Right lobe of liver (tissue), 6 donors: ENCODE results near the gene AHCYL2. TPM values are rescaled to one million over a fixed set of nuclear protein-coding genes. Genes with fewer than 3 reads are reported as not detected.

Source experiments
- ATAC-seq, 4 donors: fragments of 200-7000 bp; cut with Tn5 transposase; one replicate each; pipeline ENCODE4 v1.9.1; 2020; ENCODE audit warnings: mild to moderate bottlenecking in 4 of 4, moderate library complexity in 4 of 4
- DNase-seq, 3 donors: peaks; one replicate each; pipeline ENCODE4 v3.0.0-alpha.2; 2020
- H3K27ac ChIP-seq, 3 donors: fragments of 200-600 bp; one replicate each; pipeline ENCODE4 v1.8.0; 2022
- H3K27me3 ChIP-seq, 2 donors: fragments of 200-600 bp; one replicate each; pipeline ENCODE4 v1.8.0; 2022
- H3K36me3 ChIP-seq, 4 donors: fragments of 200-600 bp; sonication (generic) in 1 of 4; one replicate each; pipeline versions ENCODE4 v1.5.1 to v1.8.0; 2017 to 2022; ENCODE audit warnings: control low read depth in 1 of 4
- H3K4me1 ChIP-seq, 4 donors: fragments of 200-600 bp; sonication (generic) in 1 of 4; one replicate each; pipeline versions ENCODE4 v1.5.1 to v1.8.0; 2017 to 2022; ENCODE audit warnings: control low read depth in 1 of 4
- H3K4me3 ChIP-seq, 3 donors: fragments of 200-600 bp; one replicate each; pipeline ENCODE4 v1.8.0; 2022
- H3K9me3 ChIP-seq, 4 donors: fragments of 200-600 bp; sonication (generic) in 1 of 4; one replicate each; pipeline versions ENCODE4 v1.5.1 to v1.8.0; 2017 to 2022; ENCODE audit warnings: control low read depth in 1 of 4
- POLR2A ChIP-seq: fragments of 450-650 bp; IDR thresholded peaks from one replicate; pipeline ENCODE4 v1.6.1; 2017; ENCODE audit warnings: antibody characterized with exemption, mild to moderate bottlenecking
- WGBS: methylation state at CpG from one replicate; pipeline ENCODE4 v1.1.6; 2018; ENCODE audit warnings: low coverage, low lambda C conversion rate; ENCODE audit not compliant: insufficient coverage; ENCODE audit errors: missing lambda C conversion rate; 5-methylcytosine and 5-hydroxymethylcytosine counted together
- intact Hi-C, 2 donors: fragments of 100-400 bp; cut with DNase I; formaldehyde crosslinking; loops; one replicate each; pipeline versions ENCODE4 v1.11.2 to v1.14.1; 2022
- total RNA-seq, 6 experiments: library from RNA; depleted of rRNA in 2 of 6; stranded (reverse); fragments of >200 nt in 2 of 6; fragmentation: NEBNext Ultra II Directional in 3 of 6; extraction: Animal tissue kit (Norgen Biotek cat#: 25700) in 3 of 6; gene quantifications; one replicate each; pipeline versions ENCODE4 v1.1.0 to v1.2.4, GENCODE V29; 2016 to 2023
- TF ChIP-seq, protein P1 (sequence below), 4 donors: fragments of 200-600 bp in 3 of 4; fragments of 450-650 bp in 1 of 4; IDR thresholded peaks; one replicate each; pipeline versions ENCODE4 v1.5.1 to v1.8.0; 2016 to 2022; ENCODE audit warnings: antibody characterized with exemption in 4 of 4, mild to moderate bottlenecking in 2 of 4
- donor health status: DM: no; HTN: yes; CAD: no.
- donor health status: DM: no; HTN: no; CAD: no.
- donor health status: DM: no; HTN: no; CAD: no.
- donor health status: DM: no; HTN: yes; CAD: no.
- donor health status: DM: no; HTN: yes; CAD: no.

AHCYL2 gene
- total RNA-seq, 6 experiments from 2014 or later = 6.1 to 9.3 (median 8.0) TPM

DNA sequence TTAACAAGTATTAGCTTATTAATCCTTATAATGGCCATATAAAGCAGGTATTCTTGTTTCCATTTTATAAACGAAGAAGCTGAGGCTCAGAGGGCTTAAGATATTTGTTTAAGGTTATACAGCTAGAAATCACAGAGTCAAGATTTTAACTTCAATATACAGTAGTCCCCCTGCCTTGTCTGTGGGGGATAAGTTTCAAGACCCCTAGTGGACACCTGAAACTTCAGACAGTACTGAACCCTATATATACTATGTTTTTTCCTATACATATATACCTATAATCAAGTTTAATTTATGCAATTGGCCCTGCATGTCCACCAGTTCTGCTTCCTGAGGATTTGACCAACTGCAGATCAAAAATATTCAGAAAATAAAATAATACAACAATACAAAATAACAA is 165.0 kb downstream of the AHCYL2 start:
- TF ChIP-seq POLR2A = no peak
- TF ChIP-seq, protein P1, sequence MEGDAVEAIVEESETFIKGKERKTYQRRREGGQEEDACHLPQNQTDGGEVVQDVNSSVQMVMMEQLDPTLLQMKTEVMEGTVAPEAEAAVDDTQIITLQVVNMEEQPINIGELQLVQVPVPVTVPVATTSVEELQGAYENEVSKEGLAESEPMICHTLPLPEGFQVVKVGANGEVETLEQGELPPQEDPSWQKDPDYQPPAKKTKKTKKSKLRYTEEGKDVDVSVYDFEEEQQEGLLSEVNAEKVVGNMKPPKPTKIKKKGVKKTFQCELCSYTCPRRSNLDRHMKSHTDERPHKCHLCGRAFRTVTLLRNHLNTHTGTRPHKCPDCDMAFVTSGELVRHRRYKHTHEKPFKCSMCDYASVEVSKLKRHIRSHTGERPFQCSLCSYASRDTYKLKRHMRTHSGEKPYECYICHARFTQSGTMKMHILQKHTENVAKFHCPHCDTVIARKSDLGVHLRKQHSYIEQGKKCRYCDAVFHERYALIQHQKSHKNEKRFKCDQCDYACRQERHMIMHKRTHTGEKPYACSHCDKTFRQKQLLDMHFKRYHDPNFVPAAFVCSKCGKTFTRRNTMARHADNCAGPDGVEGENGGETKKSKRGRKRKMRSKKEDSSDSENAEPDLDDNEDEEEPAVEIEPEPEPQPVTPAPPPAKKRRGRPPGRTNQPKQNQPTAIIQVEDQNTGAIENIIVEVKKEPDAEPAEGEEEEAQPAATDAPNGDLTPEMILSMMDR (IDR thresholded peaks at IDR 0.05) = no peak
- 76% methylated on average over 1 of the region's 1 CpG for WGBS
- H3K9me3 ChIP-seq = no peaks in the 10 kb centered on the region
- H3K27me3 ChIP-seq = no peaks in the 10 kb centered on the region
- H3K36me3 ChIP-seq = peaks cover 0 to 8% (median 0%) of the 10 kb centered on the region in 4 donors
- H3K27ac ChIP-seq = no peak overlapping the region
- intact Hi-C loops = no loop called here
- no peak for DNase-seq
- H3K4me1 ChIP-seq = peaks cover 0 to 17% (median 0%) of the 10 kb centered on the region in 4 donors
- H3K4me3 ChIP-seq = no peak overlapping the region
- no peak for ATAC-seq

DNA sequence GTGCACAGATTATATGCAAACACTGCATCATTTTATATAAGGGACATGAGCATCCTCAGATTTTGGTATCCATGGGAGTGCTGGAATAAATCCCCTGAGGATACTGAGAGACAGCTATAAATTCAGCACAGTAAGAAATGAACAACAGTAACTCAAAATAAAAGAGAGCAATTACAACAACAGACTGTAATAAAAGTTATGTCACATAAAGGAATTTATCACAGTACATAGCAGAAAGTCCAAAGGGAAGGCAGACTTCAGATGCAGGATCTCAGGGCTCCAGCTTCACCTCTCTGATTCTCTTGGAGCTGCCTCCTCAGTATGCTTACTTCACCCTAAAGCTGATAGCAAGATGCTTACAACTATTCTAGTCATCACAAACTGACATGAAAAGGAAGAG is 165.5 kb downstream of the AHCYL2 start:
- no peak for ATAC-seq
- TF ChIP-seq POLR2A = no peak
- TF ChIP-seq, protein P1 (IDR thresholded peaks at IDR 0.05) = no peak

DNA sequence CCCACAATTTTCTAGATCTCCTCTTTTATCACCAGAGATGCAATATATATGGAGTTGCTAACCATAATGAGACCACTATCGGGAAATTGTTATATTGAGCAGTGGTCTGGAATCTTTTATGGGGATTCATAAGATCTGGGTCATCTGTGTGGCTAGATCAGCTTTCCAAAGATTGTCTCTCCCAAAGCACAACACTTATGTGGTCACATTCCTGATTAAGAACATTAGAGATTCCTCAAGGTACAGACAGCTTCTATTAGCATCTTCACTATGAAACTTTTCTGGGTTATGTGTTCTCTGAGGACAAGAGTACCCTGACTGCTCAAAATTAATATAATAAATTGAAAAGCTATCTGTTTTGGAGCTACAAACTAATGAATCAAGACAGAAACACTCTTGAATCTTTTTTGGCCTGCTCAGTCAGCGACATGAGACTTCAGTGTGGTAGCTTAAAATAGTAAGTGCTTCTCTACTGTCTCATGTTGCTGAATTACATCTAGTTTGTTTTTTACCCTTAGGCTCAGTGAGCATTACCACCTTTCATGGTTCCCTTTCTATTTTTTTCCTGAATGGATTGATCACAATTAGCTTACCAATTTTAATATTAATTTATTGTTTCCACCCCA is 166.8 kb downstream of the AHCYL2 start:
- TF ChIP-seq, protein P1 (IDR thresholded peaks at IDR 0.05) = no peak
- no peak for TF ChIP-seq POLR2A
- ATAC-seq (no peak), DNase-seq (no peak)
- 94% methylated on average over 2 of the region's 2 CpGs for WGBS
- Histone ChIP-seq H3K27me3 (no peaks in the 10 kb centered on the region), H3K4me1 (peaks cover 0 to 15% (median 0%) of the 10 kb centered on the region in 4 donors), H3K9me3 (no peaks in the 10 kb centered on the region), H3K36me3 (peaks cover 0 to 8% (median 0%) of the 10 kb centered on the region in 4 donors), H3K27ac (no peak overlapping the region), H3K4me3 (no peak overlapping the region)
- intact Hi-C loops = no loop called here

More for the DNA sequence above, 165.5 kb downstream of the AHCYL2 start:
- Histone ChIP-seq H3K36me3 (peaks cover 0 to 8% (median 0%) of the 10 kb centered on the region in 4 donors), H3K4me3 (no peak overlapping the region), H3K27ac (no peak overlapping the region), H3K4me1 (peaks cover 0 to 17% (median 0%) of the 10 kb centered on the region in 4 donors), H3K27me3 (no peaks in the 10 kb centered on the region), H3K9me3 (no peaks in the 10 kb centered on the region)
- DNase-seq = no peak
- intact Hi-C loops = no loop called here

DNA sequence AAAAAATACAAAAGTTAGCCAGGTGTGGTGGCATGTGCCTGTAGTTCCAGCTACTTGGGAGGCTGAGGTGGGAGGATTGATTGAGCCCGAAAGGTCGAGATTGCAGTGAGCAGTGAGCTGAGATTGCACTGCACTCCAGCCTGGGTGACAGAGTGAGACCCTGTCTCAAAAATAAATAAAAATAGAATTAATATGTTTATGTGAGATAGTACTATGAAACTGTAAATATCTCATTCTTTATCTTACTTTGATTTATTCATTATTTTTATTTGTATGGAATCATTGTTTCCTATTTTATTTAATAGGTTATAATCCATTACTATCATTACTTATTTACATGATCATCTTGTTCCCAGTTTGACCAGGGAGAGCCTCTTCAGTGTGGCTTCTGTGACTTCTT is 168.4 kb downstream of the AHCYL2 start:
- ATAC-seq = no peak
- WGBS = 89% methylated on average over 2 of the region's 2 CpGs
- no peak for DNase-seq
- TF ChIP-seq, protein P1 (IDR thresholded peaks at IDR 0.05) = no peak
- TF ChIP-seq POLR2A = no peak
- Histone ChIP-seq H3K9me3 (no peaks in the 10 kb centered on the region), H3K27ac (no peak overlapping the region), H3K36me3 (peaks cover 0 to 12% (median 0%) of the 10 kb centered on the region in 4 donors), H3K4me1 (peaks cover 0 to under 1% (median 0%) of the 10 kb centered on the region in 4 donors), H3K27me3 (no peaks in the 10 kb centered on the region), H3K4me3 (no peak overlapping the region)
- intact Hi-C loops = no loop called here
